ENCODE data around the gene SLC26A11. TPM values are rescaled to one million over a fixed set of nuclear protein-coding genes. Genes with fewer than 3 reads are reported as not detected.

The SLC26A11 gene
- total and polyA plus RNA-seq, 2 of the 13 experiments (the other 11 are each of a cell fraction or from before 2014, with no cell fraction given), result 8.7 to 13.2 TPM

DNA sequence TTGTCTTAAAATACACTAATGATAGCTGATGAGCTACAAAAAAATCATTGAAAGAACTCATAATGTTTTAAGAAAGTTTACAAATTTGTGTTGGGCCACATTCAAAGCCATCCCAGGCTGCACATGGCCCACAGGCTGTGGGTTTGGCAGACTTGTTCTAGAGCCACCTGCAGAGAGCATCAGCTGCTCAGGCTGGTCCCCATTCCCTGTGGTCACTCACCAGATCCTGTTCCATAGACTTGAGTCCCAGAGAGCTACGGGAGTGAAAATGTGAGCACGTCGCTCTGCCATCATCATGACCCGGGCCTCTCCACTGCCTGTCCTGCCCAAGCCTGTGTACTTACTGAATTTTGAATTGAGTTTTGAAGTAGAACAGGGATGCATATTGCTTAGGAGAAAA, 6.9 kb downstream of the SLC26A11 start (continued):
- TF ChIP-seq PHF5A (CRISPR knock-in tag; IDR thresholded peaks at IDR 0.05; ENCODE audit: low read depth, unreplicated experiment), result no peak
- no peak for TF ChIP-seq ZNF792 (CRISPR knock-in tag; IDR thresholded peaks at IDR 0.05)
- TF ChIP-seq, protein P1, sequence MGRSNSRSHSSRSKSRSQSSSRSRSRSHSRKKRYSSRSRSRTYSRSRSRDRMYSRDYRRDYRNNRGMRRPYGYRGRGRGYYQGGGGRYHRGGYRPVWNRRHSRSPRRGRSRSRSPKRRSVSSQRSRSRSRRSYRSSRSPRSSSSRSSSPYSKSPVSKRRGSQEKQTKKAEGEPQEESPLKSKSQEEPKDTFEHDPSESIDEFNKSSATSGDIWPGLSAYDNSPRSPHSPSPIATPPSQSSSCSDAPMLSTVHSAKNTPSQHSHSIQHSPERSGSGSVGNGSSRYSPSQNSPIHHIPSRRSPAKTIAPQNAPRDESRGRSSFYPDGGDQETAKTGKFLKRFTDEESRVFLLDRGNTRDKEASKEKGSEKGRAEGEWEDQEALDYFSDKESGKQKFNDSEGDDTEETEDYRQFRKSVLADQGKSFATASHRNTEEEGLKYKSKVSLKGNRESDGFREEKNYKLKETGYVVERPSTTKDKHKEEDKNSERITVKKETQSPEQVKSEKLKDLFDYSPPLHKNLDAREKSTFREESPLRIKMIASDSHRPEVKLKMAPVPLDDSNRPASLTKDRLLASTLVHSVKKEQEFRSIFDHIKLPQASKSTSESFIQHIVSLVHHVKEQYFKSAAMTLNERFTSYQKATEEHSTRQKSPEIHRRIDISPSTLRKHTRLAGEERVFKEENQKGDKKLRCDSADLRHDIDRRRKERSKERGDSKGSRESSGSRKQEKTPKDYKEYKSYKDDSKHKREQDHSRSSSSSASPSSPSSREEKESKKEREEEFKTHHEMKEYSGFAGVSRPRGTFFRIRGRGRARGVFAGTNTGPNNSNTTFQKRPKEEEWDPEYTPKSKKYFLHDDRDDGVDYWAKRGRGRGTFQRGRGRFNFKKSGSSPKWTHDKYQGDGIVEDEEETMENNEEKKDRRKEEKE (IDR thresholded peaks at IDR 0.05), result no peak
- TF ChIP-seq, protein P2, sequence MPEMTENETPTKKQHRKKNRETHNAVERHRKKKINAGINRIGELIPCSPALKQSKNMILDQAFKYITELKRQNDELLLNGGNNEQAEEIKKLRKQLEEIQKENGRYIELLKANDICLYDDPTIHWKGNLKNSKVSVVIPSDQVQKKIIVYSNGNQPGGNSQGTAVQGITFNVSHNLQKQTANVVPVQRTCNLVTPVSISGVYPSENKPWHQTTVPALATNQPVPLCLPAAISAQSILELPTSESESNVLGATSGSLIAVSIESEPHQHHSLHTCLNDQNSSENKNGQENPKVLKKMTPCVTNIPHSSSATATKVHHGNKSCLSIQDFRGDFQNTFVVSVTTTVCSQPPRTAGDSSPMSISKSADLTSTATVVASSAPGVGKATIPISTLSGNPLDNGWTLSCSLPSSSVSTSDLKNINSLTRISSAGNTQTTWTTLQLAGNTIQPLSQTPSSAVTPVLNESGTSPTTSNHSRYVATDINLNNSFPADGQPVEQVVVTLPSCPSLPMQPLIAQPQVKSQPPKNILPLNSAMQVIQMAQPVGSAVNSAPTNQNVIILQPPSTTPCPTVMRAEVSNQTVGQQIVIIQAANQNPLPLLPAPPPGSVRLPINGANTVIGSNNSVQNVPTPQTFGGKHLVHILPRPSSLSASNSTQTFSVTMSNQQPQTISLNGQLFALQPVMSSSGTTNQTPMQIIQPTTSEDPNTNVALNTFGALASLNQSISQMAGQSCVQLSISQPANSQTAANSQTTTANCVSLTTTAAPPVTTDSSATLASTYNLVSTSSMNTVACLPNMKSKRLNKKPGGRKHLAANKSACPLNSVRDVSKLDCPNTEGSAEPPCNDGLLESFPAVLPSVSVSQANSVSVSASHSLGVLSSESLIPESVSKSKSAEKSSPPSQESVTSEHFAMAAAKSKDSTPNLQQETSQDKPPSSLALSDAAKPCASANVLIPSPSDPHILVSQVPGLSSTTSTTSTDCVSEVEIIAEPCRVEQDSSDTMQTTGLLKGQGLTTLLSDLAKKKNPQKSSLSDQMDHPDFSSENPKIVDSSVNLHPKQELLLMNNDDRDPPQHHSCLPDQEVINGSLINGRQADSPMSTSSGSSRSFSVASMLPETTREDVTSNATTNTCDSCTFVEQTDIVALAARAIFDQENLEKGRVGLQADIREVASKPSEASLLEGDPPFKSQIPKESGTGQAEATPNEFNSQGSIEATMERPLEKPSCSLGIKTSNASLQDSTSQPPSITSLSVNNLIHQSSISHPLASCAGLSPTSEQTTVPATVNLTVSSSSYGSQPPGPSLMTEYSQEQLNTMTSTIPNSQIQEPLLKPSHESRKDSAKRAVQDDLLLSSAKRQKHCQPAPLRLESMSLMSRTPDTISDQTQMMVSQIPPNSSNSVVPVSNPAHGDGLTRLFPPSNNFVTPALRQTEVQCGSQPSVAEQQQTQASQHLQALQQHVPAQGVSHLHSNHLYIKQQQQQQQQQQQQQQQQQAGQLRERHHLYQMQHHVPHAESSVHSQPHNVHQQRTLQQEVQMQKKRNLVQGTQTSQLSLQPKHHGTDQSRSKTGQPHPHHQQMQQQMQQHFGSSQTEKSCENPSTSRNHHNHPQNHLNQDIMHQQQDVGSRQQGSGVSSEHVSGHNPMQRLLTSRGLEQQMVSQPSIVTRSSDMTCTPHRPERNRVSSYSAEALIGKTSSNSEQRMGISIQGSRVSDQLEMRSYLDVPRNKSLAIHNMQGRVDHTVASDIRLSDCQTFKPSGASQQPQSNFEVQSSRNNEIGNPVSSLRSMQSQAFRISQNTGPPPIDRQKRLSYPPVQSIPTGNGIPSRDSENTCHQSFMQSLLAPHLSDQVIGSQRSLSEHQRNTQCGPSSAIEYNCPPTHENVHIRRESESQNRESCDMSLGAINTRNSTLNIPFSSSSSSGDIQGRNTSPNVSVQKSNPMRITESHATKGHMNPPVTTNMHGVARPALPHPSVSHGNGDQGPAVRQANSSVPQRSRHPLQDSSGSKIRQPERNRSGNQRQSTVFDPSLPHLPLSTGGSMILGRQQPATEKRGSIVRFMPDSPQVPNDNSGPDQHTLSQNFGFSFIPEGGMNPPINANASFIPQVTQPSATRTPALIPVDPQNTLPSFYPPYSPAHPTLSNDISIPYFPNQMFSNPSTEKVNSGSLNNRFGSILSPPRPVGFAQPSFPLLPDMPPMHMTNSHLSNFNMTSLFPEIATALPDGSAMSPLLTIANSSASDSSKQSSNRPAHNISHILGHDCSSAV (CRISPR knock-in tag; IDR thresholded peaks at IDR 0.05; ENCODE audit: borderline replicate concordance), result no peak
- no peak for TF ChIP-seq PAX8 (CRISPR knock-in tag; IDR thresholded peaks at IDR 0.05; ENCODE audit: borderline replicate concordance)
- TF ChIP-seq HES4 (CRISPR knock-in tag; IDR thresholded peaks at IDR 0.05; ENCODE audit: borderline replicate concordance), result no peak
- no peak for TF ChIP-seq U2AF2 (IDR thresholded peaks at IDR 0.05; ENCODE audit: low read depth, low read length)

Measured in HepG2 (cell line).